GM13976 (cell line): ENCODE data around the gene EPB41L3.

Experiments used
- DNase-seq: peaks from one replicate; pipeline ENCODE4 v3.0.0; 2012; ENCODE audit warnings: low spot score
- CTCF ChIP-seq: IDR thresholded peaks from 2 replicates; pipeline ENCODE4 v1.5.1; 2012; ENCODE audit warnings: borderline replicate concordance, mild to moderate bottlenecking; ENCODE audit not compliant: insufficient read depth; ENCODE audit errors: extremely low read depth, missing control alignments, control extremely low read depth
- in situ Hi-C: fragments of 300-500 bp; cut with MboI; formaldehyde crosslinking; loops from one replicate; pipeline ENCODE4 v1.12.0; 2022; ENCODE audit warnings: low sequenced_read_pairs, mixed read lengths, inconsistent platforms; ENCODE audit not compliant: unreplicated experiment

The EPB41L3 gene

GRCh38 chr18:5463390-5463789 lies 80.4 kb downstream of the EPB41L3 start:
- TF ChIP-seq CTCF: no peak
- in situ Hi-C loops: no loop called here
- no peak for DNase-seq

GRCh38 chr18:5462227-5462626 lies 81.6 kb downstream of the EPB41L3 start:
- in situ Hi-C loops: no loop called here
- no peak for TF ChIP-seq CTCF
- DNase-seq: no peak

- no peak for TF ChIP-seq CTCF
- in situ Hi-C loops: no loop called here
- no peak for DNase-seq
Observed at GRCh38 chr18:5461041-5461440, 82.8 kb downstream of the EPB41L3 start.

GRCh38 chr18:5457462-5457957 lies 86.3 kb downstream of the EPB41L3 start:
- no peak for TF ChIP-seq CTCF
- DNase-seq: no peak
- in situ Hi-C loops: no loop called here

GRCh38 chr18:5456577-5457461 lies 87.0 kb downstream of the EPB41L3 start:
- DNase-seq: no peak
- in situ Hi-C loops: no loop called here
- TF ChIP-seq CTCF: no peak

GRCh38 chr18:5455674-5456073 lies 88.1 kb downstream of the EPB41L3 start:
- DNase-seq: no peak
- in situ Hi-C loops: no loop called here
- TF ChIP-seq CTCF: no peak
